ENCODE results near the gene LRRC23. TPM values are rescaled to one million over a fixed set of nuclear protein-coding genes. Genes with fewer than 3 reads are reported as not detected.

LRRC23 gene
- total RNA-seq, 1 experiment from 2014 or later = 5.1 TPM

GRCh38 chr12:6939191-6939540, 34.5 kb downstream of the LRRC23 start:
- no peak for ATAC-seq
- Histone ChIP-seq H3K36me3 (ENCODE audit: low read depth, low read length) (peaks cover 4% of the 10 kb centered on the region; the same call in 1 of the 2 replicates), H3K79me2 (ENCODE audit: low read length) (no peaks in the 10 kb centered on the region), H3K9me3 (ENCODE audit: low read length) (no peaks in the 10 kb centered on the region), H3K27me3 (ENCODE audit: low read length) (no peaks in the 10 kb centered on the region), H3K9me2 (replicated peaks; ENCODE audit: low read length) (no peaks in the 10 kb centered on the region), H2AFZ (ENCODE audit: low read length) (no peak overlapping the region), H3K4me2 (ENCODE audit: low read length) (no peak overlapping the region), H3K4me3 (ENCODE audit: low read length) (no peak overlapping the region), H3K9ac (ENCODE audit: low read length) (no peak overlapping the region), H3F3A (ENCODE audit: low read length, unreplicated experiment) (no peaks in the 10 kb centered on the region), H4K20me1 (ENCODE audit: low read length) (no peaks in the 10 kb centered on the region), H3K4me1 (ENCODE audit: insufficient read depth, low read length) (peaks cover 7% of the 10 kb centered on the region; the same call in 1 of the 2 replicates), H3K27ac (ENCODE audit: low read length) (no peak overlapping the region)
- no TSS peak for BruUV-seq (replicated peaks)
- intact Hi-C loops (cut with micrococcal nuclease) = no loop called here
- no peak for DNase-seq
- TF ChIP-seq EZH2phosphoT487 (IDR thresholded peaks at IDR 0.05; ENCODE audit: borderline replicate concordance, low read length) (no peak), EZH2 (IDR thresholded peaks at IDR 0.05; ENCODE audit: low read length, unreplicated experiment) (no peak)
- TF ChIP-seq, protein P1, sequence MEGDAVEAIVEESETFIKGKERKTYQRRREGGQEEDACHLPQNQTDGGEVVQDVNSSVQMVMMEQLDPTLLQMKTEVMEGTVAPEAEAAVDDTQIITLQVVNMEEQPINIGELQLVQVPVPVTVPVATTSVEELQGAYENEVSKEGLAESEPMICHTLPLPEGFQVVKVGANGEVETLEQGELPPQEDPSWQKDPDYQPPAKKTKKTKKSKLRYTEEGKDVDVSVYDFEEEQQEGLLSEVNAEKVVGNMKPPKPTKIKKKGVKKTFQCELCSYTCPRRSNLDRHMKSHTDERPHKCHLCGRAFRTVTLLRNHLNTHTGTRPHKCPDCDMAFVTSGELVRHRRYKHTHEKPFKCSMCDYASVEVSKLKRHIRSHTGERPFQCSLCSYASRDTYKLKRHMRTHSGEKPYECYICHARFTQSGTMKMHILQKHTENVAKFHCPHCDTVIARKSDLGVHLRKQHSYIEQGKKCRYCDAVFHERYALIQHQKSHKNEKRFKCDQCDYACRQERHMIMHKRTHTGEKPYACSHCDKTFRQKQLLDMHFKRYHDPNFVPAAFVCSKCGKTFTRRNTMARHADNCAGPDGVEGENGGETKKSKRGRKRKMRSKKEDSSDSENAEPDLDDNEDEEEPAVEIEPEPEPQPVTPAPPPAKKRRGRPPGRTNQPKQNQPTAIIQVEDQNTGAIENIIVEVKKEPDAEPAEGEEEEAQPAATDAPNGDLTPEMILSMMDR (conservative IDR thresholded peaks at IDR 0.05; ENCODE audit: low read depth, low read length) = no peak
- CTCF ChIA-PET = no interaction called here
- POLR2A ChIA-PET (ENCODE audit: unreplicated experiment) = no interaction called here

- CTCF ChIA-PET = no interaction called here
- intact Hi-C loops (cut with micrococcal nuclease) = no loop called here
These were observed 36.6 kb downstream of the LRRC23 start for GRCh38 chr12:6941267-6941666.

DNA sequence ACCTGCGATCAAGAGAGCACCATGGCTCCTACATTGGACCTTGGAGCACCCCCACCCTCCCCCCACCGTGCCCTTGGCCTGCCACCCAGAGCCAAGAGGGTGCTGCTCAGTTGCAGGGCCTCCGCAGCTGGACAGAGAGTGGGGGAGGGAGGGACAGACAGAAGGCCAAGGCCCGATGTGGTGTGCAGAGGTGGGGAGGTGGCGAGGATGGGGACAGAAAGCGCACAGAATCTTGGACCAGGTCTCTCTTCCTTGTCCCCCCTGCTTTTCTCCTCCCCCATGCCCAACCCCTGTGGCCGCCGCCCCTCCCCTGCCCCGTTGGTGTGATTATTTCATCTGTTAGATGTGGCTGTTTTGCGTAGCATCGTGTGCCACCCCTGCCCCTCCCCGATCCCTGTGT, 37.2 kb downstream of the LRRC23 start:
- peaks cover 11% of the 10 kb centered on the region; the same call in 1 of the 2 replicates for H3K79me2 ChIP-seq (ENCODE audit: low read length)
- no peak overlapping the region for H3K4me3 ChIP-seq (ENCODE audit: low read length)
- no peaks in the 10 kb centered on the region for H3K9me2 ChIP-seq (replicated peaks; ENCODE audit: low read length)
- no peak overlapping the region for H3K9ac ChIP-seq (ENCODE audit: low read length)
- ATAC-seq (no peak), DNase-seq (no peak)
- peaks cover 21% of the 10 kb centered on the region for H3K4me1 ChIP-seq (ENCODE audit: insufficient read depth, low read length)
- no peaks in the 10 kb centered on the region for H3K27me3 ChIP-seq (ENCODE audit: low read length)
- no TSS peak for BruUV-seq (replicated peaks)
- no peaks in the 10 kb centered on the region for H3K9me3 ChIP-seq (ENCODE audit: low read length)
- intact Hi-C loops (cut with micrococcal nuclease) = no loop called here
- ChIA-PET POLR2A (ENCODE audit: unreplicated experiment) (interaction anchor here (0.5 kb wide), 1 partner anchor 277 kb away, joined by 7 read pairs; no protein-coding TSS in a partner anchor), CTCF (no interaction called here)
- H4K20me1 ChIP-seq (ENCODE audit: low read length) = no peaks in the 10 kb centered on the region
- H3K27ac ChIP-seq (ENCODE audit: low read length) = no peak overlapping the region
- no peak overlapping the region for H3K4me2 ChIP-seq (ENCODE audit: low read length)
- peaks cover 9% of the 10 kb centered on the region for H3F3A ChIP-seq (ENCODE audit: low read length, unreplicated experiment)
- H3K36me3 ChIP-seq (ENCODE audit: low read depth, low read length) = no peaks in the 10 kb centered on the region
- TF ChIP-seq EZH2phosphoT487 (IDR thresholded peaks at IDR 0.05; ENCODE audit: borderline replicate concordance, low read length) (no peak), EZH2 (IDR thresholded peaks at IDR 0.05; ENCODE audit: low read length, unreplicated experiment) (no peak)
- TF ChIP-seq, protein P1 (conservative IDR thresholded peaks at IDR 0.05; ENCODE audit: low read depth, low read length) = no peak
- H2AFZ ChIP-seq (ENCODE audit: low read length) = no peak overlapping the region

More at GRCh38 chr12:6941267-6941666, 36.6 kb downstream of the LRRC23 start:
- Histone ChIP-seq H3K9ac (ENCODE audit: low read length) (no peak overlapping the region), H2AFZ (ENCODE audit: low read length) (no peak overlapping the region), H3K27ac (ENCODE audit: low read length) (no peak overlapping the region), H3K9me3 (ENCODE audit: low read length) (no peaks in the 10 kb centered on the region), H3K9me2 (replicated peaks; ENCODE audit: low read length) (no peaks in the 10 kb centered on the region), H3K36me3 (ENCODE audit: low read depth, low read length) (no peaks in the 10 kb centered on the region), H3K4me2 (ENCODE audit: low read length) (no peak overlapping the region), H3K79me2 (ENCODE audit: low read length) (peaks cover 11% of the 10 kb centered on the region; the same call in 1 of the 2 replicates), H4K20me1 (ENCODE audit: low read length) (no peaks in the 10 kb centered on the region), H3K4me1 (ENCODE audit: insufficient read depth, low read length) (peaks cover 21% of the 10 kb centered on the region), H3F3A (ENCODE audit: low read length, unreplicated experiment) (peaks cover 9% of the 10 kb centered on the region), H3K4me3 (ENCODE audit: low read length) (no peak overlapping the region), H3K27me3 (ENCODE audit: low read length) (no peaks in the 10 kb centered on the region)
- no TSS peak for BruUV-seq (replicated peaks)
- TF ChIP-seq EZH2phosphoT487 (IDR thresholded peaks at IDR 0.05; ENCODE audit: borderline replicate concordance, low read length) (no peak), EZH2 (IDR thresholded peaks at IDR 0.05; ENCODE audit: low read length, unreplicated experiment) (no peak)
- TF ChIP-seq, protein P1 (conservative IDR thresholded peaks at IDR 0.05; ENCODE audit: low read depth, low read length) = no peak
- no peak for ATAC-seq
- POLR2A ChIA-PET (ENCODE audit: unreplicated experiment) = interaction anchor here (0.5 kb wide), 1 partner anchor 276 kb away, joined by 7 read pairs; no protein-coding TSS in a partner anchor
- DNase-seq = no peak

All from PC-3 (cell line).